Amniotic epithelial cell (primary cell): ENCODE results near the gene ERN1.
A peak's percentile ranks its signal among the peaks of the same experiment; 100 is the strongest.

Source experiments
- DNase-seq: peaks from one replicate; pipeline ENCODE4 v3.0.0-alpha.2; 2010; ENCODE audit warnings: low read depth

Gene ERN1

DNA sequence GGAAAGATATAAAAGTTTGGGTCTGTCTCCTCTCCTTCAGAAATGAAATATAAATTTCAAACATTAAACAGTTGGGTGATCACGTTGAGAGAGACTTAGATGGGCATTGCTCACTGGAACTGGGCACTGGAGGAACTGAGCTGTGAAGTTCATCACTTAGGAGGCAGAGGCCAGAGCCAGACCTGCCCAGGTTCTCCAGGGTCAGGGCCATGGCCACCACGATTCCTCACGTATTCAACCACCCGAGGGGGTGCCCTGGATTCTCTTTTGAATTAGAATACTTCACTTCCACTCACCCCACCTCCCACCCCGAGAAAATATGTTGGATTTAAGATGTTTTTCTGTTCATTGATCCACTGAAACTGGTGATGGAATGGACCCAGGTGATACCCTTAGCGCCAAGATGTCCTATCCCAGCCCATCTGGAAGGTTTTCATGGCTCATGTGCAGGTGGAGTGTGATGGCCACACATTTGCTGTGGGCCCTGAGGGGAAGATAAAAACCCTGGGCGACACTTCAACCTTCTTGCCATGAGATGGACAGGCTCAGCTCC lies 125.7 kb downstream of the ERN1 start:
- no peak for DNase-seq

DNA sequence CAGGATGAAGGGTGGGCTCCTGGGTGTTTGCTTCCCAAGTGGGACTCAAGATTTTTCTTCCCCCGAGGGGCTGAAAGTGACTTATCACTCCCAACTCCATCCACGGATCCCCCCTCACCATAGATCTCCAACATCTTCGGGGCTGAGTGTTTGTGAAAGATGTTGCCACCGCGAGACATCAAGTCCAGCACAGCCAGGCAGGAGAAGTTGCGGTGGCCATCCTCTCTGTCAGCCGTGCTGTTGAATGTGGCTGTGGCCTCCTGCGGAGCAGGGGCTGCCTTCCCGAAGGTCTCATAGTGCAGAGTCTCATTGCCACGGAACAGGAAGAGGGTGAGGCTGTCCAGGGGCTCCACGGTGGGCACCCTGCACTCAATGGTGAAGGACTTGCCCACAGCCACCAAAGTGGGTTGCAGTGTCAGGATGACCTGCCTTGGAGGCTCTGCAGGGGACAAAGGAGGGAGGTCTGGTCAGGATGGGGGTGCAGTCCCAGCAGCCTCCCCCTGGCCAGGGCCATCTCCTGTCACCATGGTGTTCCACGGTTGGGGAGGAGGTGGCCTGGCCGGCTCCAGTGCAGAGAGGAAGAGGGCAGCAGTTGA lies 126.3 kb downstream of the ERN1 start:
- DNase-seq = no peak

DNA sequence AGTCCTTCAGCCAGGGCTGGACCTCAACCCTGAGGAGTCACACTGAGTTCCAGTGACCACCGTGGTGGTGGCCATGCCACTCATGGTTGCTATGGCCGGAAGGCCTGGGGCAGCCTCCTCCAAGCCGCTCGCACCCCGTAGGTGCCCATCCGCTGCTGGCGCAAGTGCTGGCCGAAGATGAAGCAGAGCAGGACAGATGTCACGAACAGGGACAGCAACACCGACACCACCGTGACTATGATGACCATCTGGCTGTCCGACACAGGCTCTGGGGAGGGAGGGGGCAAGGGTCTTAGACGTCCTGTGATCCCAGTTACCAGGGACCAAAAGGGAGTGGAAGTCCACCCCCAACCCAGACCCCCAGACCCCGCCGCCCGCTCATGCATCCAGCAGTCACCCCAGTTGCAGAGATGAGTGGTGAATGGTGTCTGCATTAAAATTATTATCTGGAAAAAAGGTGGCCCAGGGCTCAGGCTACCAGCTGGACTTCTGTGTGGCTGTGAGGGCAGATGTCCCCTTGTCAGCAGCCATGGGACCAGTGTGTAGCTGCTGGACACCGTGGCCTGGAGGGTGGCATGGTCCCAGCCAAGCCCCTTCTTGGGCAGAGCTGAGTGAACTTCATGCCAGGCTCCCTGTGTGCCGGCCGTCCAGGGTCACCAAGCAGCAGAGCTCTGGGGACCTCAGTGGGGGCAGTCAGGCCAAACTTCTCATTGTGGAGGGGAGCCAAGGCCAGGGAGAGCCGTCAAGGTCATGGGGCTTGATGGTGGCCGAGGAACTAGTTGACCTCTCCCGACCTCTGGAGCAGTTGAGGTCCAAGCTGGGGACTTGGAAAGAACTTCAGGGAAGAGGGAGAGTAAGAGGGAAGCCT lies 127.1 kb downstream of the ERN1 start:
- no peak for DNase-seq

DNA sequence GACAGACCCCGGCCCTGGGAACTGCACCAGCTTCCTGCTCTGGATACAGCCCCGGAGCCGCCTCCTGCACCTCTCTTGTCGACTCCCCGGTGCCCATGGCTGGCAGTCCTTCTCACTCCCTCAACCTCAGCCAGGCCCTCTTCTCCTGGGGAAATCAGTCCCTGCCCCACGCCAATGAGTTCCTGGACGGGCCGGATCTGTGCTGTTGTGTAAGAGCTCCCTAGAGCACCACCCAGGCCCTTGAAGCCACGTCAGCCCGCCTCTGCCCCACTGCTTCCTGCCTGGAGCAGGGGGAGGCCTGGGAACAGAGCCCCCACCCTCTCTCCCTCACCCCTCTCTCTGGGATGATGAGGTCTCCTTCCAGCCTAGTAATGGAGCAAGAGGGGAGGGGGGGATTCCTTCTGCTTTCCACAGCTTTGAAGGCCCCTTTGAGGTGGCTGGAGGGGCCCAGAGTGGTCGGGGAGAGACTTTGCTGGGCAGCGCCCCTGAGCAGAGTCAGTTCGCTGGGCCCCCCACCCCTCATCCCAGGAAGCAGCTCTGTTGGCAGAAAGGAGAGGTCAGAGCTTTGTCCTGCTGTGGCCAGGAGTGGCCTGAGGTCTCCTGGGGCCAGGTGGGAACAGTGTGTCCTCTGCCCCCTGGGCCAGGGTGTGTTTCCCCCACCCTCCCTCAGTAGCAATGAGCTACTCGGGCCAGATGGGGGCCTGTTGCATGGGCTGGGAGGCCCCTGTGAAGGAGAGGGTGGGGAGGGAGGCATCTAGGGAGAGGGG lies 128.0 kb downstream of the ERN1 start:
- DNase-seq = peak; percentile 78

DNA sequence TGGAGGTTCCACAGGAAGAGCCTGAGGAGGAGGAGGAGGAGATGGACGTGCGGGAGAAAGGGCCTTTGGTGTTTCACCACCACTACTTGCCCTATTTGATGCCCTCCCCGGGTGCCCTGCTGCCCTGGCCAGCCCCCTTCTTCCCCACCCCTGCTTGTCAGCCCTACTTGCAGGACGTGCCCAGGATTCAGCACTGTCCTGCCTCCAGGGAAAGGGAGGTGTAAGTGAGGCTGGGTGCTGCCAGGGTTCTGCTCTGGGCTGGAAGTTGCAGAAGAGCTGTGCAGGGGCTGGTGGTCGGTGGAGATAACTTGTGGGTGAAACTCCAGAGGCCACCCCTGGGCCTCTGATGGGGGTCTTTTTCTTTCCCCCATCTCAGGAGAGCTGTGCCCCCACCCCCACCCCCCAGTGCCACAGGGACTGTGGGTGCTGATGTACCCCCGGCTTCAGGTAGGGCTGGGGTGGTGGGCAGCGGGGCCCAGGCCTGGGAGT lies 128.8 kb downstream of the ERN1 start:
- no peak for DNase-seq

DNA sequence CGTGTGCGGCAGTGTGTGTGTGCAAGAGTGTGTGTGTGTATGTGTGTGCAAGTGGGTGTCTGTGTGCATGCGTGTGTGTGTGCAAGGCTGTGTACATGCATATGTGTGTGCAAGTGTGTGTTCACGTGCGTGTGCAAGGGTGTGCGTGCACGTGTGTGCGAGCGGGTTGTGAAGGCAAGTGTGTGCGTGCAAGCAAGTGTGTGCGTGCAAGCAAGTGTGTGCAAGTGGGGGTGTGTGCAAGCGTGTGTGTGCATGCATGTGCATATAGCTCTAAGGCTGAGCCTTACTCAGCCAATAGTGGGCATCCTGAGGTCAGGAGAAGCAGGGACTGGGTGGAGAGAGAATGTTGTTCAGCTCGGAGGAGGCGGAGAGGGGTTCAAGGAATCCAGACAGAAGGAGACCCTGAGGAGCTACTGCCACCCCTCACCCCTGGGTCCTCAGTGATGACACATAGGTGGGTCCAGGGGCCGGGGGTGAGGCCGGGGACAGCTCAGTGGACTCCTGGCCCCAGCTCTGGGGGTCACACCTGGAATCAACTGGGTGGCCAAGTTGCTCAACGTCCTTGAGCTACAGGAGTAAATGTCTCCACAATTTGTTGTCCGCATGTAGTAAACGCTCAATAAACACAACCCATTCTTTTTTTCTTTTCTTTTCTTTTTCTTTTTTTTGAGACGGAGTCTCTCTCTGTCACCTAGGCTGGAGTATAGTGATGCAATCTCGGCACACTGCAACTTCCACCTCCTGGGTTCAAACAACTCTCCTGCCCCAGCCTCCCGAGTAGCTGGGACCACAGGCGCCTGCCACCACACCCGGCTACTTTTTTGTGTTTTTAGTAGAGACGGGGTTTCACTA lies 130.0 kb downstream of the ERN1 start:
- no peak for DNase-seq

DNA sequence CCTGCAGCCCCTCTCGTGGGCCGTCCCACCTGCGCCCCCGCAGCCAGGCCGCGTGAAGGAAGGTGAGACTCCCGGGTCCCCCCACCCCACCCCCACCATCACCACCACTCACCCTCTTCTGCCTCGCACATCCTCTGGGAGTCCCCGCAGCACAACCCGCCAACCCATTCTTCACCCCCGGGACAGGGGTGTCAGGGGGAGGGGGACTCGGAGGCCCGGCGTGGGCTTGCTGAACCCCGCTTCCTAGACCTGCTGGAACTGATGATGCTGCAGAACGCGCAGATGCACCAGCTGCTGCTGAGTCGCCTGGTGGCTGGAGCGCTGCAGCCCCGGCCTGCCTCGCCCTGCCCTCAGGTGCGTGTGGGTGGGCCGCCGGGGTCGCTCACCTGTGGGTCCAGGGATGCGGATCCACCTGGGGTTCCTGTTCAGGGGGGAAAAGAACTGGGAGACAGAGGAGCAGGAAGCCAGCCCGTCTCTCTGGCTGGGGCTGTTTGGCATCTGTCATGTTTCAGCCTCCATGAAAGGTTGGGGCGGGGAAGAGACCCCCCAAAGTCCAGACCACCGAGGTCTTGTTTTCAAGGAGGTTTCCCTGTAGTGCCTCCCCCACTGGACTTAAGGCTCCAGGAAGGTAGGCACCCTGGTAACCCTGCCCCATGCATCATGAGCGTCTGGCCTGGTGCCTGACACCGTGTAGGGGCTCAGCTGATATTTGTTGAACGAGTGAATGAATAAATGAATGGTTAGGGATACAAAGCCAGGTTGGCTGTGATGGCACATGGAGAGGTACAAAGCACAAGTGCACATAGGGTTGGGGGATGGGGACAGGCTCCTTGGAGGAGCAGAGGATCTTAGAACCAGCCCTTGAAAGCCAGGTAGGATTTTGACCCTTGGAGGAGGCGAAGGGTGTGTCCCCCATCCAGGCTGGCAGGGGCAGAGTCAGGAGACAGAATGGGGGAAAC lies 130.9 kb downstream of the ERN1 start:
- DNase-seq = no peak

DNA sequence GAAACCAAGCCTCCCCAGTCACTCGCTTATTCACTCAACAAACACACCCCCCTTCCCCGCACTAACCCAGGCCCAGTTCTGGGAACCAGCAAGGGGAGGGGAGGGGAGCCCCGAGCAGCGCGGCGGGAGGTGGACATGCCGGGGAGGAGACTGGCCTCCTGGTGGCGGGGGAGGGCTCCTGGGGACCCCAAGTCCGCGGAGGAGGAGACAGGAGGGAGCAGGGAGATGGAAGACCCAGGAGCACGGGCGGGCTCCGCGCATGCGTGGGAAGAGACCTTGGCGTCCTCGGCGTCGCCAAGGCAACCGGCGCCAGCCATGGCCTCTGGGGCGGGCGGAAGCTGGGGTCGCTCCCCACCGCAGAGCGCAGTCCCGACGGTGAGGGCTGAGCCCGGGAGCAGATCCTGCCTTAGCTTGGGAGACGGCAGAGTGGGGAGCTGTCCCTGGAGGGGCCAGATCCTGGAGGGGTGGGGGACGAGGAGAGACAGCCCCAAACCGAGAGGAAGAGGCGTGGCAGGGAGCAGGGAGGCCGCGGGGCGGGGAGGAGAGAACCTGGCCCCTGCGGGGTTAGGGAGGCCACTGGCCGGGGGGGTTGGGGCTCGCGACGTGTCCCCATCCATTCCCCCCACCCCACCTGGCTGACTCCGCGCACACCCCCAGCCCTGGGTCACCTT lies 131.8 kb downstream of the ERN1 start, which contains the start of gene PRR29:
Gene PRR29, plus strand, starts transcription at position 302 of the 671 bp plus-strand sequence. Its CDS starts 14 bp downstream, at position 316.
- DNase-seq = peak; percentile 37

DNA sequence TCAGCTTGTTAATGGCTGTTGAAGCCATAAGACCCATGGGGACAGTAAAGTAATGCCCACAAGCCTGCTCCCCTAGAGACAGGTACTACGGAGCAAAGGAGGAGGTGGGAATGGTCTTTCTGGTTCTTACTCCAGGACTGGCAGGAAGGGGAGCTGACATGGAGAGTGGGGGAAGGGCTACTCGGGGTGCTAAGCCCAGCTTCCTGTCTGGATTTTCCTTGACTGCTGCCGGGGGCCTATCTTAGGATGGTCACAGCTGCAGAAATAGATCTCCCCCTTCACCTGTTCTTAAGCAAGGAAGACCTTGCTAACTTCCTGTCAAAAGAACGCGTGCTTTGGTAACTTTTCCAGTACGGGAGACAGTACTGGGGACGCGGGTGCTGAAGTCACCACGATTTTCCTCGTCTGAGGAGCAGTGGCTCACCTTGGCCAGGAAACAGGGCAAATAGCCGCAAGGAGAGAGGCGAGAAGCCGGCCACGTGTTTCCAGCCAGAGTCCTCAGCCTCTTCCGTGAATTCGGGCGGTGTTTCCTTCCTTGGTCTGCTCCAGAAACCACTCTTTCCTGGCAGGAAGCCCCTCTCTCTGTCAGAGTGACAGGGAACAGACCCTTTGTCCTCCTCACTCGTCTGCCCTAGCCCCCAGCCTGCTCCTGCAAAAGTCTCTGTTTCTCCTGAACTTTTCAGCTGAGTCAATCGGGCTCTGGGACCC lies 132.4 kb downstream of the ERN1 start:
- no peak for DNase-seq

DNA sequence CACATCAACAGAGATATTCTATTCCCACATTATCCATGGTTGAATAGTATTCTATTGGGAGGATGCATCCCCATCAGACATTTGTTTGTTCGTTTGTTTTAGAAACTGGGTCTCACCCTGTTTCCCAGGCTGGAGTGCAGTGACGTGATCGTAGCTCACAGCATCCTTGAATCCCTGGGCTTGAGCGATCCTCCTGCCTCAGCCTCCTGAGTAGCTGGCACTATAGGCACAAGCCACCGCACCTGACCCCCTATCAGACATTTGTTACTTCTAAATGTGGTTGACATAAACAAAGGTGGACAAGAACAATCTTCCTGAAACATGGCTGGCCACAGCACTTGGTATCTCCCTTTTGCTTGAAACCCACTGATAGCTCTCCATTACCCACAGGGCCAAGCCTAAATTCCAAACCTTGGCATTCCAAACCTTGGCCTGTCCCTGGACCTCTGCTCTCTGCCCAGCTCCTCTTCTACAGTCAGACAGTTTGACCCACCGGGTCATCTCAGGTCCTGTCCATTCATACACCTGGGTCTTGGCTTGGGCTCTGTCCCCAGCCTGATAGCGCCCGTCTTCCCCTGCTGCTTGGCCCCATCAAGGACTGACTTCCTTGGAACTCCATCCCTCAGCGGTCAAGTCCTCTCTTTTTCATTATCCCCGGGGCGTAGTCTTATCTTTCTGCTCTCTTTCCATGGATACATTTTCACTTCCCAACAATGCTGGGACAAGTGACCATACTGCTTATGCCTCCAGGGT lies 133.3 kb downstream of the ERN1 start:
- no peak for DNase-seq

DNA sequence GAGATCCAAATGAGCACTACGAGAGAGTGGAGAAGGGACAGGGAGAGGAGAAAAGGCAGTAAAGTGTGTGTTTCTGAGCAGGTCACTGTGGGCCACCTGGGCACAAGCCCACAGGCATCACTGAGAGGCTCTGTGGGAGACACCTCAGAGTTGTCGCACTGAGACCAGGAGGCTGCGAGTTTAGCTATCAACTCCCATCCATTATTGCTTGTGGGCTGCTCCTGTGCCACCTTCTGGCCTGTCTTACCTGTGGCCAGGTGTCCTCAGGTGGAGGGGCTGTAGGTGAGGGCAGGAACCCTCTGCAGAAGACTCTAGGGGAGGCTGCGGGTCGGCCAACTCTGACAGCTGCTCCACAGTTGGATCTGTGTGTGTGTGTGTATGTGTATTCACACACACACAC lies 134.3 kb downstream of the ERN1 start:
- DNase-seq = no peak

DNA sequence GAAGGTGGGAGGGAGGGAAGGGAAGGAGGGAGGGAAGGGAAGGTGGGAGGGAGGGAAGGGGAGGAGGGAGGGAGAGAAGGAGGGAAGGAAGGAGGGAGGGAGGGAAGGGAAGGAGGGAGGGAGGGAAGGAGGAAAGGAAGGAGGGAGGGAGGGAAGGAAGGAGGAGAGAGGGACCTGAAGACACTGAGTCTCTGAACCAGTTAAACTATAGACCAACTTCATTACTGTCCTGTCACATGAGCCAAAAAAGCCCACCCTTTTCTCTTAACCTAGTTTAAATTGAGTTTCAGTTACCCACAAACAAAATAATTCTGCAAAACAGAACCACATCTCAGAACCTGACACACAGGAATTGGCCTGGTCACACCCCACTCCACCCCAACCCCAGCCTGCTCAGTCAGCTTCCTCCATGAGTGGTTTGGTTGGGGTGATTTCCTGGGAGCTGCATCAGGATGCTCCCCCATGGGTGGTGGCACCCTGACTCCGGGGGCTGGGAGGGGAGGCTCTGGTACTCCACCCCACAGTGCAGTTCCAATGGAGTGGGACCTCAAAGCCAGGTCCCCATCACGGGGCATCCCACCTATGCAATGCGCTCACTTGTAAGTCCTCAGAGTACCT lies 136.5 kb downstream of the ERN1 start:
- no peak for DNase-seq

DNA sequence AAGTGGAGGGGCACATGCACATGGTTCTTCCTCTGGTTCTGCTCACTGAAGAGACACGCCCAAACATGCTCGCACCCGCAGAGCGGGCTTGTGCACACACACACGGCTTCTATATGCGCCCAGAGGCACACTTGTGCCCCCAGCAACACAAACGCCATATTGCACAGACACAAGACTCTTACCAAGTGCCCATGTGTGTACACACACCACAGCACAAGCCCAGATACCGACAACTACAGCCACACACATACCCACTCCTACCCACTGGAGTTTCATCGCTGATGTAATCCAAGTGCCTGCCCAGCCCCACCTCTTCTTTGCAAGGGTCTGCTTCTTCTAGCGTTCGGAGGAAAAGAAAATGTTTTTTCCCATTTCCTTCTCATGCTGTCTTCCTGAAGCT lies 138.3 kb downstream of the ERN1 start:
- DNase-seq = no peak

DNA sequence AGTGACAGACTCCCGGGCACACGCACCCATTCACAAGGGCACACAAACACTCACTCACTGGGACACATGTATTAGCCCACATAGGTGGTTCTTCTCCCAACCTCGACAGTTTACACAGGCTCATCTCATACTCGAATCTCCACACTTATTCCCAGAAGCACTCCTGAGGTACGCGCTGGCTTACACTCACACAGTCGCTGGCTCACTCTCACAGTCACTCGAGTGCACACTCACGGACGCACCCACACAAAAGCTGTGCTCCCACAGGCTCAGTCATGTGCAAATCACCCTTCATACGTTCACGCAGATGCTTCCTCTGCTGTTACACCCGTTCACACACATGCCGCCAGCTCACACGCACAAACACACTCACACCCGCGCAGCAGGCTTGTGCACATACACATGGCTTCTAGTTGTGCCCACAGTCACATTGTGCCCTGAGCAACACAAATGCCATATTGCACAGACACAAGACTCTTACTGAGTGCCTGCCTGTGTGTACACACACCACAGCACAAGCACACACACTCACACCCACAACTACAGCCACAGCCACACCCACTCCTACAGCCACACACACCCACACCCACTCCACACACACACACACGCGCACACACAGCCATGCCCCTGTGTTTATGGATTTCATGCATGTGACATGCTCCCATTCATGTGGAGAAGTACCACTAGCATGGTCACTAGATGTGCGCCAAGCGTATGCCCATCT lies 140.2 kb downstream of the ERN1 start:
- DNase-seq = no peak
